GM10847 (cell line): ENCODE data around the gene MLYCD.

ENCODE experiments used
- POLR2A ChIP-seq: IDR thresholded peaks from 2 replicates; pipeline ENCODE4 v1.6.1; 2011; ENCODE audit not compliant: insufficient read length; ENCODE audit errors: extremely low read depth

Gene MLYCD

GRCh38 chr16:83930730-83931500 lies 32.0 kb downstream of the MLYCD start:
- TF ChIP-seq POLR2A, result no peak

- no peak for TF ChIP-seq POLR2A
Observed at GRCh38 chr16:83931556-83931955, 32.6 kb downstream of the MLYCD start.

- TF ChIP-seq POLR2A, result no peak
Observed at GRCh38 chr16:83932304-83932703, 33.4 kb downstream of the MLYCD start.

GRCh38 chr16:83932955-83933673 lies 34.2 kb downstream of the MLYCD start:
- no peak for TF ChIP-seq POLR2A

GRCh38 chr16:83933885-83934683 lies 35.2 kb downstream of the MLYCD start:
- TF ChIP-seq POLR2A, result no peak

- no peak for TF ChIP-seq POLR2A
Observed at GRCh38 chr16:83934684-83934977, 35.7 kb downstream of the MLYCD start.

GRCh38 chr16:83935005-83935857 lies 36.3 kb downstream of the MLYCD start:
- no peak for TF ChIP-seq POLR2A

GRCh38 chr16:83935858-83936255 lies 36.9 kb downstream of the MLYCD start:
- TF ChIP-seq POLR2A, result no peak

- no peak for TF ChIP-seq POLR2A
Observed at GRCh38 chr16:83936581-83937165, 37.8 kb downstream of the MLYCD start.

GRCh38 chr16:83937267-83937666 lies 38.4 kb downstream of the MLYCD start:
- TF ChIP-seq POLR2A, result no peak

GRCh38 chr16:83937922-83938885 lies 39.3 kb downstream of the MLYCD start:
- TF ChIP-seq POLR2A, result no peak

- TF ChIP-seq POLR2A, result no peak
Observed at GRCh38 chr16:83939266-83939855, 40.4 kb downstream of the MLYCD start.

GRCh38 chr16:83940119-83940518 lies 41.2 kb downstream of the MLYCD start:
- no peak for TF ChIP-seq POLR2A
